GM19463 (cell line): ENCODE data around the gene CFAP92.
A peak's percentile ranks its signal among the peaks of the same experiment; 100 is the strongest.

Source experiments
- ATAC-seq: cut with Tn5 transposase; IDR thresholded peaks from one replicate; pipeline ENCODE4 v1.9.1; 2021; ENCODE audit warnings: mild to moderate bottlenecking, moderate library complexity; ENCODE audit not compliant: unreplicated experiment

CFAP92 gene

GRCh38 chr3:128993461-128994172 lies at the start of gene CFAP92:
CFAP92 (minus strand) TSS chr3:128994076; CDS start chr3:128993304, 772 bp downstream.
- peak; percentile 98 for ATAC-seq

GRCh38 chr3:129040579-129041300 lies 46.9 kb upstream of the CFAP92 start:
- no peak for ATAC-seq

GRCh38 chr3:129040039-129040336 lies 46.1 kb upstream of the CFAP92 start:
- no peak for ATAC-seq

GRCh38 chr3:129039271-129040038 lies 45.6 kb upstream of the CFAP92 start:
- no peak for ATAC-seq

- no peak for ATAC-seq
These were observed 44.4 kb upstream of the CFAP92 start for GRCh38 chr3:129038121-129038855.

GRCh38 chr3:129037093-129037419 lies 43.2 kb upstream of the CFAP92 start:
- ATAC-seq: no peak

GRCh38 chr3:129036222-129037092 lies 42.6 kb upstream of the CFAP92 start:
- ATAC-seq: no peak

- ATAC-seq: no peak
These were observed 41.7 kb upstream of the CFAP92 start for GRCh38 chr3:129035360-129036221.

- no peak for ATAC-seq
These were observed 40.8 kb upstream of the CFAP92 start for GRCh38 chr3:129034642-129035041.

- no peak for ATAC-seq
These were observed 39.9 kb upstream of the CFAP92 start for GRCh38 chr3:129033633-129034321.

GRCh38 chr3:129033151-129033550 lies 39.3 kb upstream of the CFAP92 start:
- ATAC-seq: no peak

- ATAC-seq: no peak
These were observed 38.8 kb upstream of the CFAP92 start for GRCh38 chr3:129032716-129033115.

- ATAC-seq: no peak
These were observed 37.8 kb upstream of the CFAP92 start for GRCh38 chr3:129031476-129032215.

GRCh38 chr3:129030611-129031010 lies 36.7 kb upstream of the CFAP92 start:
- ATAC-seq: no peak

GRCh38 chr3:129028866-129029265 lies 35.0 kb upstream of the CFAP92 start:
- ATAC-seq: no peak

- ATAC-seq: no peak
These were observed 33.6 kb upstream of the CFAP92 start for GRCh38 chr3:129027544-129027880.

GRCh38 chr3:129026728-129027543 lies 33.1 kb upstream of the CFAP92 start:
- ATAC-seq: peak; percentile 99
